Loucy (cell line): ENCODE measurements around the gene DCHS2.

ENCODE experiments used
- CTCF ChIP-seq: fragments of 200-600 bp; sonication (generic); conservative IDR thresholded peaks from 2 replicates; pipeline ENCODE4 v1.5.1; 2014; ENCODE audit warnings: mild to moderate bottlenecking, antibody characterized with exemption, low read length
- EZH2phosphoT487 ChIP-seq: fragments of 200-600 bp; IDR thresholded peaks from 2 replicates; pipeline ENCODE4 v1.6.1; 2018; ENCODE audit warnings: antibody characterized with exemption, mild to moderate bottlenecking, moderate library complexity, borderline replicate concordance

GRCh38 chr4:154422152-154422551 is 69.4 kb downstream of the DCHS2 start:
- TF ChIP-seq CTCF, result no peak
- no peak for TF ChIP-seq EZH2phosphoT487
